ENCODE measurements around the gene AARS2.
A peak's percentile ranks its signal among the peaks of the same experiment; 100 is the strongest.

GRCh38 chr6:44253307-44254101 is 59.6 kb downstream of the AARS2 start:
- no peak for TF ChIP-seq TAF1 (IDR thresholded peaks at IDR 0.05; ENCODE audit: low read depth, low read length)
- peak; percentile 20; the same call in 1 of the 2 replicates for TF ChIP-seq POLR2AphosphoS5 (IDR thresholded peaks at IDR 0.05; ENCODE audit: low read depth, low read length)
- peak; percentile 22; the same call in 1 of the 2 replicates for TF ChIP-seq POLR2A (IDR thresholded peaks at IDR 0.05; ENCODE audit: low read depth, low read length)
- TF ChIP-seq SPI1 (IDR thresholded peaks at IDR 0.05; ENCODE audit: low read depth, low read length) = no peak

All from GM12891 (cell line).